ENCODE measurements around the gene GLO1.

DNA sequence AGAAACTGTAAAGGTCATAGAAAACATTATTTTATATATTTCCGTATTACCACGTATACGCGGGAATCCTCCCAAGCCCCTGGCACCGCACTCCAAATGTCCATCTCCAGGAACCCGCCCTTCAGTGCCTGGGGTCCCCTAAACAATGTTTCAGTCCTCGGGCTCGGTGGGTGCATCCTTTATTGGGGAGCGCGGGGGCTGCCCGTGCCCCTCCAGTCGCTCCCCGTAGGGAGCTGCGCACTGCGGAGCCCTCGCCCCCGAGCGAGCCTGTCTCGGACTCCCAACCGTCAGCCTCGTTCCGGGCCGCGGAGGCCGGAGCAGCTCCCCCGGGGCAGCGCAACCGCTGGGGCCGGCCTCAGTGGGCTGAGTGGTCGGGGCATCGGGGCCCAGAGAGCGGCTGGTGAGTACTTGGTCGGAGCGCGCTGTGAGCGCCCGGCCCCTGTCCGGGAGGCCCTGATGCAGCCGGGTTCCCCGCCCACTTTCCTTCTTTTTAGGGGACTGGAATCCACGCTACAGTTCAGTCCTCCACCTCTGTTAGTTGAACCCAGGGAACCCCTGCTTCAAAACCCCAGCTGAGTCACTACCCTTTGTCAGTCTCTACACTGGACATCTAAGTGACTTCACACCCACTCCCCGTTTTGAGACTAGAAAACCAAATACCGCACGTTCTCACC, 12.2 kb upstream of the GLO1 start, which contains the start of gene DNAH8:
- TF ChIP-seq, protein P1, sequence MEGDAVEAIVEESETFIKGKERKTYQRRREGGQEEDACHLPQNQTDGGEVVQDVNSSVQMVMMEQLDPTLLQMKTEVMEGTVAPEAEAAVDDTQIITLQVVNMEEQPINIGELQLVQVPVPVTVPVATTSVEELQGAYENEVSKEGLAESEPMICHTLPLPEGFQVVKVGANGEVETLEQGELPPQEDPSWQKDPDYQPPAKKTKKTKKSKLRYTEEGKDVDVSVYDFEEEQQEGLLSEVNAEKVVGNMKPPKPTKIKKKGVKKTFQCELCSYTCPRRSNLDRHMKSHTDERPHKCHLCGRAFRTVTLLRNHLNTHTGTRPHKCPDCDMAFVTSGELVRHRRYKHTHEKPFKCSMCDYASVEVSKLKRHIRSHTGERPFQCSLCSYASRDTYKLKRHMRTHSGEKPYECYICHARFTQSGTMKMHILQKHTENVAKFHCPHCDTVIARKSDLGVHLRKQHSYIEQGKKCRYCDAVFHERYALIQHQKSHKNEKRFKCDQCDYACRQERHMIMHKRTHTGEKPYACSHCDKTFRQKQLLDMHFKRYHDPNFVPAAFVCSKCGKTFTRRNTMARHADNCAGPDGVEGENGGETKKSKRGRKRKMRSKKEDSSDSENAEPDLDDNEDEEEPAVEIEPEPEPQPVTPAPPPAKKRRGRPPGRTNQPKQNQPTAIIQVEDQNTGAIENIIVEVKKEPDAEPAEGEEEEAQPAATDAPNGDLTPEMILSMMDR (IDR thresholded peaks at IDR 0.05; ENCODE audit: insufficient read depth, low read length), result no peak
- TF ChIP-seq POLR2AphosphoS5 (IDR thresholded peaks at IDR 0.05; ENCODE audit: low read depth), result no peak
- TF ChIP-seq GABPA (IDR thresholded peaks at IDR 0.05; ENCODE audit: low read depth), result no peak
- TF ChIP-seq, protein P2, sequence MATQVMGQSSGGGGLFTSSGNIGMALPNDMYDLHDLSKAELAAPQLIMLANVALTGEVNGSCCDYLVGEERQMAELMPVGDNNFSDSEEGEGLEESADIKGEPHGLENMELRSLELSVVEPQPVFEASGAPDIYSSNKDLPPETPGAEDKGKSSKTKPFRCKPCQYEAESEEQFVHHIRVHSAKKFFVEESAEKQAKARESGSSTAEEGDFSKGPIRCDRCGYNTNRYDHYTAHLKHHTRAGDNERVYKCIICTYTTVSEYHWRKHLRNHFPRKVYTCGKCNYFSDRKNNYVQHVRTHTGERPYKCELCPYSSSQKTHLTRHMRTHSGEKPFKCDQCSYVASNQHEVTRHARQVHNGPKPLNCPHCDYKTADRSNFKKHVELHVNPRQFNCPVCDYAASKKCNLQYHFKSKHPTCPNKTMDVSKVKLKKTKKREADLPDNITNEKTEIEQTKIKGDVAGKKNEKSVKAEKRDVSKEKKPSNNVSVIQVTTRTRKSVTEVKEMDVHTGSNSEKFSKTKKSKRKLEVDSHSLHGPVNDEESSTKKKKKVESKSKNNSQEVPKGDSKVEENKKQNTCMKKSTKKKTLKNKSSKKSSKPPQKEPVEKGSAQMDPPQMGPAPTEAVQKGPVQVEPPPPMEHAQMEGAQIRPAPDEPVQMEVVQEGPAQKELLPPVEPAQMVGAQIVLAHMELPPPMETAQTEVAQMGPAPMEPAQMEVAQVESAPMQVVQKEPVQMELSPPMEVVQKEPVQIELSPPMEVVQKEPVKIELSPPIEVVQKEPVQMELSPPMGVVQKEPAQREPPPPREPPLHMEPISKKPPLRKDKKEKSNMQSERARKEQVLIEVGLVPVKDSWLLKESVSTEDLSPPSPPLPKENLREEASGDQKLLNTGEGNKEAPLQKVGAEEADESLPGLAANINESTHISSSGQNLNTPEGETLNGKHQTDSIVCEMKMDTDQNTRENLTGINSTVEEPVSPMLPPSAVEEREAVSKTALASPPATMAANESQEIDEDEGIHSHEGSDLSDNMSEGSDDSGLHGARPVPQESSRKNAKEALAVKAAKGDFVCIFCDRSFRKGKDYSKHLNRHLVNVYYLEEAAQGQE (IDR thresholded peaks at IDR 0.05; ENCODE audit: insufficient replicate concordance, low read depth), result no peak
- no peak for TF ChIP-seq SPI1 (IDR thresholded peaks at IDR 0.05; ENCODE audit: borderline replicate concordance, low read depth)
